Islet precursor cell (in vitro differentiated cells): ENCODE data around the gene AK8.
"Not testable (repeated sequence)": the region's sequence is repeated elsewhere in the genome, so short reads cannot be mapped to it uniquely, and the experiment has no call there.

Experiments
- DNase-seq: peaks from one replicate; pipeline ENCODE4 v3.0.0-alpha.2; 2018

The AK8 gene

DNA sequence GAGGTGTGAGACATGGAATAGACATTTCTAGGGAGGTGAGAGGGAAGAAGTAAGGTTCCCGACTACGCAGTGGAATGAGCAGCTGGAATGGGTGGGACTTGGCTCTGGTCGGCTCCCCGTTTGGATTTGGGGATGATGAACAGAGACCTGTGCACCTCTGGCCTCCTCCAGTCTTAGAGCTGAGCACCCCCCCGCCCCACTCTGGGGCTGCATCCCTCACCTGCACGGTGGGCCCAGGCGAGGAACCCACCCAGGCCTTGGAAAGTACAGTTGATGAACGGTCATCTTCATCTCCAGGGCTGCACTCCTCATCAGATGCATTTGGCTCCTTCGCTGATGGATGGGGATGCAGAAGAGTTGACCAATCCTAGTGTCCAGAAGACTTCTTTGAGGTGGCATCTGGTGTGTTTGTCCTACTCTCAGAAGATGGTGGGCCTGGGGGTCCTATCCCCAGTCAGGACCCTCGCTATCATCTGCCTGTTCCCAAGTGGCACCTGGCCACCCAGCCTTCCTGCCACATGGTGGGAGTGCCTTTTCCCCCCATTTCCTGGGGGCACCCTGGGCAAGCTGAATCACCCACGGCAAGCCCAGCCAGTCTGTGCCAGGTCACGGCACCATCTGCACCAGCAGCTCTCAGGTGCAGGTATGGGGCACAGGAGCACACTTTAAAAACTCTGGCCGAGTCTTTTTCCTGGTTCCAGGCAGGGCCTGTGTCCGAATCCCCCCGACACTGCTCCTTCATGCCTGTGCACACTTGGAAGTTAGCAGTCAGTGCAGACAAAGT lies 137.4 kb downstream of the AK8 start:
- DNase-seq = no peak

DNA sequence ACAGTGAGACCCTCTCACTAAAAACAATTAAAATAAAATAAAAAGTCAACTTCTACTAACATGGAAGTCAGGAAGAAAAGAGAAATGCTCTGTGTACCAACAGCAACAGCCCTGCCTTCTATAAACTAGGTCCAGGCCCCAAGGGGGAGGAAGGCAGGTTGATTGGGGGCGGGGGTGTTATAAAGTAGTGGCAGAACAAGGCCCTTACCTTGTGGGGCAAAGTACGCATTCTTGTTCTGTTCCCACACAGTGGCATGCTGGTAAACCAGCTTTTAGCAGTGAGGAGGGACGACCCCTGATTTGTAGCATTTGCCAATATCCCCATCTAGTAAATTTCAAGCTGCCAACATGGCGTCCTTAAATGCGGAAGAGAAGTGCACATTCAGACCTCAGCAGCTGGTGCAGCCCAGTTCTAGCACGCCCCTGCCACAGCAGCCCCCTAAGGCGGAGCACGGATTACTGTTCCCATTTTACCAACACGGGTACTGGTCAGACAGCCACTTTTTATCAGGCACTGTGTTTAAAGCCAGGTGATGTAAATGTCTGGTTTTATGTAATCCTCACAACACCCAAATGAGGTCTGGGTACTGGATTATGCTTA lies 138.3 kb downstream of the AK8 start:
- DNase-seq = no peak

DNA sequence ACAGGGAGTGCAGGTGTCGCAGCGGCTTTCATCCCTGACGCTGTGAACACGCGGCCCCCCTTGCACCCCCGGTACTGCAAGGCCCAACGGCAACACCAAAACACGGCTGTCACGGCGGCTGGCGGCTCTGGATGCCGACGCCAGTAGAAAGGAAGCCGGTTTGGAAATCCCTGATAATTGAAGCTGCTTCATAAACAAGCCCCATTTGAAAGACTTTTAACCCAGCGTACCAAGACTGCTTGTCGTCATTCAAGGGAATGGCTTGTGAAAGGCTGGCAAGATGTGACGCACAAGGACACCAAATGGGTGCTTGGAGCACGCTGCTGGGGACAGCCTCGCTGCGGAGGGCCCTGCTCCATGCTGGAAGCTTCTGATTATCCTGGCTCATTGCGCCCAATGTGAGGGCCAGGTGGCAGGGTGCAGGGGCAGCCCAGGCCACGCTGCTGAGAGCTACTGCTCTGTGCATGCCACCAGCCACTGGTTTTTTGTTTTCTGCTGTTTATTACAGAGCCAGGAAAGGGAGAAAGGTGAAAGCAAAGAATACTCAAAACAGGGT lies 144.7 kb downstream of the AK8 start:
- peak; percentile 35 for DNase-seq

DNA sequence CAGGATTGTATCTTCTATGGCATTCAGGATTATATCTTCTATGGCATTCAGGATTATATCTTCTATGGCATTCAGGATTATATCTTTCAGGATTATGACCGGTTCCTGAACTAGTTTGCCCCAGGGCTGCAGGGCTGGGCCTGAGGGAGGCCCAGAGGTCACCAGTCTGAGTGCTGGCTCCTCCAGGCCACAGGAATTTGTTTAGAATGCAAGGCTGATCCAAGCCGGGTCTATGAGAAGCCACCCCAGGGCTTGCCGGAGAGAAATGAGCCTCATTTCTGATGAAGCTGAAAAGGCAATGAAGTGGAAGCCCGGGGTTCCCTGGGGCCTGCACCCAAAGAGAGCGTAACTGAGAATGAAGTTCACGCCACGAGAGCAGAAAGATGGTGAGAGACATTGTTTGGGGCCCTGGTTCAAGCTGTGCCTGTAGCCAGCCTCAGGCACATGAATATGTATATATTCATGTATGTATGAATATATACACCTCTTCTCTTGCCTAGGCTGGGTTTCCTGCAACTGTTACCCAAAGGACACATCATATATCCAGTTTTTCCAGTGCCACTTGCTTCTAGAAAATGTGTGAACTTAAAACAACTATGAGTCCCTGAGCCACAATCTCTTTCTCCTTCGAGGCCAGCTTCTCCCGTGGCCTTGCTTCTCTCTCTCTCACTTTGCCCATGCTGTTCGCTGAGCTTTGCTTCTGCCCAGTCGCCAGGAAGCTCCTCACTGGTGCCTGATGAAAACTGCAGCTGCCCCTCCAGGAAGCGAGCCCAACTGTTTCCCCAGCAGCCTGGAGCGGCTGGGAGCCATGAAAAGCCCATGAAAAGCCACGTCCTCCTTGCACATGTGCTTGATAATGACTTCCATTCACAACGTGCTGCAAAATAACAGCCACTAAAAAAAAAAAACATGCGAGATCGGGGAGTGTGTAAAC lies 145.5 kb downstream of the AK8 start:
- DNase-seq = peak; percentile 63

DNA sequence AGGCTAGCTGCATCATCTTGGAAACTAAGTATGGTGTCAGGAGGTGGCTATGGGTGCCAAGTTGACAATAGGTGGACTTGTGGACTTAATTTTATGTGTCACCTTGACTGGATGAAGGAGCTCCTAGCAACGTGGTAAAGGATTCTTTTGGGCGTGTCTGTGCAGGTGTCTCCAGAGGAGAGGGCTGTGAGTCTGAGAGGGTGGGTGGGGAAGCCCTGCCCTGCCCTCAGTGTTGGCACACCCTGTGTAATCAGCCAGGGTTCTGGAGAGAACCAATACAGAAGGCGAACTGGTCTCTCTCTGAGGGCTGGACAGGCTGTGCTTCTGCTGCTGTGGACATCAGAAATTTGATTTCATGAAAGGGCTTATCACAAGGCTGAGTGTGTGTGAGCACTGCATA lies 146.9 kb downstream of the AK8 start:
- peak; percentile 37 for DNase-seq

DNA sequence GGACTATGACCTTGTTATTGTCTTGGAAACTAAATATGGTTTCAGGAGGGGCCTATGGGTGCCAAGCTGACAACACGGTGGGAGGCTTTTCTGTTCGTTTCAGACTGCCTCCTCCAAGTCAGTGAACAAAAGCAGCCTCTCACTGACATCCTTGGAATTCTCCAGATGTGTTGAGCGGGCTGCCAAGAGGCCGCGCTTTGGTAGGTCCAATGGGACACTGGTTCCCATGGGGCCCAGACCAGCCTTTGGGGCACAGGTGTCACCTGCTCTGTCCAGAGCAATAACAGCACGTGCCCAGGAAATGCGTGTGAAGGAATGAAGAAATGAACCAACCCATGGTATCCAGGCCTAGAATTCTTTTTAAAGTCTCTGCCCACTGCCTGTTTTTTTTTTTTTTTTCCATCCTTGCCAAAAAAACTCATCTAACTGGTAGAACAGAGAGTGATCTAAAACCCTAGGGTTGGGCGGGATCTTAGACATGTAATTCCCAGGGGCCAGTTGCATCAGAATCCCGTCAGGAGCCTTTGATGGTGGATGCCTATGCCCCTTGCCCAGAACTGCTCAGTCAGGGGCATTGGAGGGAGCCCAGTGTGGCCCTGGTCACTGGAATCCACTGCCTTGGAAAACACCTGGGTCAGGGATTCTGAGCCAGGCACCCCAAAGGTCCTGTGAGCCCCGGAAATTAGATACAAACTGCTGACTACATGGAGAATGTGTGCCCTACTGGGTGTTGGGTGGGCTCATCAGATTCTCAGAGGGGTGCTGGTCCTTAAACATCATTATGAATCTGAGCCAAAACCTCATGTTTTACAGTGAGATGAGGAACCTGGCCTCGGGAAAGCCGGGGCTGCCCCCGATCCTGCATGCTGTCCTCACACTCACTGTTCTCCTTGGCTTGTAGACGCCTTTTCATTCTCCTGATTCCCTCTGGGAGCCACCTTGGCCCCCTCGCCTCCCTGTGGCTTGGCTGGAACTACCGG lies 147.7 kb downstream of the AK8 start:
- no peak for DNase-seq

DNA sequence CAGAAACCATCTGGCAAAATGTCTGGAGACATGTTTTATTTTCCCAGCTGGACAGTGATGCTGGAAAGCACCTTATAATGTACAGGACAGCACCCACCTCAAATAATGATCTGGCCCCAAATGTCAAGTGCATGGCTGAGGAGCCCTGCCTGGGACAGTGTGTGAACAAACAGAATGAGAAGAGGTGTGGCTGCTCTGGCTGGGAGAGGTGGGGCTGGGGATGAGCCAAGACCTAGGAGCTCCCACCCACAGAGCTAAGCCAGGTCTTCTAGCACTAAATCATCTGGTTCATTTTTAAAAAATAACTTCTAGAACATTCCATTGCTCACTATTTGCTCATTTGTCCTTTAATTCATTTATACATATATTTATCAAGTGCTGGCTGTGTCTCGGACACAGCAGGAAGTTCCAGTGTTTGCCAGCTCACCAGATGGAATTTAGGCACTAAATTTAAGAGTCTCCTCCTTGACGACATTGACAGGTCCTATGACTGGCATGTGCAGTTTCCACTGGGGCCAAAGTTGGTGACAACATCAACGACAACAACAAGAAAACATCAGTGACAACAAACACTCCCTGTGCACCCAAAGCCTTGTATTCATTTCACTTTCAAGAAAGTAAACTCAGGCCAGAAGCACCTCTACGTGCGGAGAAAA lies 148.7 kb downstream of the AK8 start:
- DNase-seq = no peak

DNA sequence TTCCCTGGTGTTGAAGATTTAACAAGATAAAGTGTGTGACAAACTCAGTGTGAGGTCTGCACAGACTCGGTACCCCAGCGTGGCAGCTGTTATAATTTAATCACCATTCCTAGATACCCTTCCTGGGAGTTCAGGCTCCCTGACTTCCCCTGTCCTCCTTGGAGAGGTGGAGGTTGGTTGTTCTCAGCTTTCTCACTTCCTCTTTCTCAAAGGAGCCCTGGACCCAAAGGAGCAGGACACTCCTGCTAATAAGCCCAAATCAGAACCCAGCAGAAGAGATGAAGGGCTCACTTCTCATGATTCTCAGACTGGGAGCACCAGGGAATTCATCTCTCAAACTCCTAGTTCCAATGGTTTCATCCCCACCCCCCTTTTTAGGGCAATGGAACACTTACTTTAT lies 149.6 kb downstream of the AK8 start:
- no peak for DNase-seq

DNA sequence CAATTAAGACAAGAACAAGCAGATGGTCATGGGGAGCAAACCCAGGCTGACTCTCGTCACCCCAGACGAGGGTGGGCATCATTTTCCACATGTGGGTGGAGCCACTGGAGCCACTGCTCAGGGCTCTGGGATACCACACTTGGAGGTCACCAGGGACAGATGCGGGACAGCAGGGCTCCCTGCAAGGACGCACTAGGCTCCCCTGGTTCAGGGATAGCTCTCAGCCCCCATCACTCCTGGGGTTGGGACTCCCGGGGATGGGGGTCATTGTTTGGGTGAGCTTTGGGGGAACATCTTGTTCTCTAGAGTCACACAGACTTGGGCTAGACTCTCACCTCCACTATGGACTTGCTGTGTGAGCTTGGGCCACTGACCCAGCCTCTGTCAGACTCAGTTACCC lies 150.0 kb downstream of the AK8 start:
- no peak for DNase-seq

DNA sequence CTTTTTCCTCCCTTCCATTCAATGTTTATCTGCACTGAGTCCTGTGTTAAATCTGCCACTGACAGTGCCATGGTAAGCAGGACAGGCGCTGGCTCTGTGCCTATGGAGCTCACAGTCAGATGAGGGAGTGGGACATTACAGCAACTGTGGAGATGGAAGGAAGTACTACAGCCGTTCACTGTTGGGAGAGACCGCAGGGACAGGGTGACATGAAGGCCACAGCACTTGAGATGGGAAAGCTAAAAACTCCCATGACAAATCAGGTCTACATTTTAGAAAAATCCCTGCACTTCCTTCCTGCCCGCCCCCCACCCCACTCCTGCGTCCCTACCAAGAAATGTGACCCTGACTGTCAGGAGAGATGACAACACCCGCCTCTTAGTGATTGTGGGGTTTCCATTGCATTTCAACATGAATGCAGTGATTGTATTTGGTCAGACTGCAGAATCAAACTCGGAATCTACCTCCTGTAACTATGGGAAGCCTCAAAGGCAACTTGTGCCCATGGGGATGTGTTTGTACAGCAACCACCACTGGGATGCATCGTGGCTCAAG lies 151.4 kb downstream of the AK8 start:
- no peak for DNase-seq

DNA sequence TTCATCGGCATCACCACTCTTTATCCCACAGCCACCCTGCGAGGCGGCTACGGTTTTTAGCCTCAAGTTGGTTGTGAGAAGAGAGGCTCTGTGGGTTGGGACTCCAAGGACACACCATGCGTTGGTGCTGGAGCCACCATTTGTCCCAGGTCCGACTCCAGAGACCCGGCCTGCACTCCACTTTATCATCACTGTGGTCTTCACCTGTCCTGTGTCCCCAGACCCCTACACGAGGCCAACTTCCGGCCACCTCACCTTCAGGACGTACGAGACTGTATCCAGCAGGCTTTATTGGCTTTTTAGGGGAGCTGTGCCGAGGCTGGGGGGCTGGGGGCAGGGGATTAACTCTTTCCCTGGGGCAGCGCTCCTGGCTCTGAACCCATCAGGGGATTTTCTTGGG lies 152.8 kb downstream of the AK8 start:
- DNase-seq = no peak

DNA sequence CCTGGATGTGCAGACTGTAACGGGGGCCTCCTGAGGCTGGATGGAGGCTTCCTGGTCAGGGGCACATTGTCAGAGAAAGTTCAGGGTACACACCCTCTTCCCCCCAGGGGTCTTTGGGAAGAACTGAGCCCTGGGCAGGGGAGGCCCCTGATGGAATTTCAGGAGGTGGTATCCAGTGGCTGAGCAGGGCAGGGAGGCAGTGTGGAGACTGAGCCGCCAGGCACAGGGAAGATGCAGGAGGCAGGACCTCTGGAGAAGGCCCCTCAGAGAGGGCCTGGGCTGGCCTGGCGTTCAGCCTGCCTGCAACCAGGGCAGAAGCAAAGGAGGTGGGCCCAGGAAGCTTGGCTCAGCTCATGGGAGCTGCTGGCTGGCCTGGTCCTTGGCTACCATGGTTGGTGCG lies 154.3 kb downstream of the AK8 start:
- no peak for DNase-seq

DNA sequence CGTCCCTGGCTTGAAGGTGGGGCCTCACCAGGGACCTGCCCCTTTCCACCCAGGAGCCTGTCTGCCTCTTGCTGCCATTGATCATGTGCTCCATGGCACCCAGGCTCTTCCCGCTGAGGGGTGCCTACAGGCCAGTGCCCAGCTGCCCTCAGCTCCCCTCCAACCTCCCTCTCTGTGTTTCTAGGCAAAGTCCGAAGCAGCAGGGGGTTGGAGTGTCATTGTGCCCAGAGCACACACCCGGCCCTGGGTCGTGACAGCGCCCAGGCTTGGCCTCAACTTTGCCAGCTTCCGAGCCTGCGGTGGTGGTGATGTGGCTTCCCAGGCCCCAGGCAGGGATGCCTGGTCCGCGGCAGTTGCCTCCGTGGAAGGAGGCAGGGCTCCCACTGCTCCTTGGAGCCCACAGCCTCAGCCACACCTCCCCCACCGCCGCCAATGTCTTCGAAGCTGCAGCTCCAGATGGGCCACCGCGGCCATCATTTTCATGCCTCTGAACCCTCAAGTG lies 155.5 kb downstream of the AK8 start:
- DNase-seq = no peak

DNA sequence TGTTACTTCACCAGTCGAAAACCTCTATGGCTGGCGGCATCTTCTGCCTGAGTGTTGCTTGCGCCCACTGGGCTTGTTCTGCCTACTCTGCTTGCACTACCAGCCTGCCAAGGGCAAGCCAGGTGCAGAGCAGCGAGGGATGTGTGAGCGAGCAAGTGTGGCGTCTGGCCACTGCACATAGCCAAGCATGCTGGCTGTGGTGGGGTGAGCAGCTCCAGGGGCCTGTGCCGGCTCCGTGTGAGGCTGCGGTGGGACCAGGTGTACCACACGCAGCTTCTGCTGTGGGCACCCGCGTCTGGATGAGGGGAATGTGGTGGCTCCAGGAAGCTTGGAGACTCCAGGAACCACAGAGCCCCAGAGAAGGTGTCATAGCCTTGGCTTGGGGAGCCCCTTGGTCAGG lies 156.4 kb downstream of the AK8 start:
- DNase-seq = no peak

DNA sequence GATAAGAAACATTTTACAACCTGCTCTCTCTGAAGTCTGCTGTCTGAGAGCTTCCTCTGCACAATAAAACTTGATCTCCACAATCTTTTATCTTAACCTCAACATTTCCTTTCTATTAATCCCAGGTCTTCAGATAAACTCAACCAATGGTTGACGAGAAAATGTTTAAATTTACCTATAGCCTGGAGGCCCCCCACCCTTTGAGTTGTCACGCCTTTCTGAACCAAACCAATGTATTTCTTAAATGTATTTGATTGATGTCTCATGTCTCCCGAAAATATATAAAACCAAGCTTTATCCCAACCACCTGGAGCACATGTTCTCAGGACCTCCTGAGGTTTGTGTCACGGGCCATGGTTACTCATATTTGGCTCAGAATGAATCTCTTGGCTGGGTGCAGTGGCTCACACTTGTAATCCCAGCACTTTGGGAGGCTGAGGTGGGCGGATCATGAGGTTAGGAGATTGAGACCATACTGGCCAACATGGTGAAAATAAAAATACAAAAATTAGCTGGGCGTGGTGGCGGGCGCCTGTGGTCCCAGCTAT lies 159.6 kb downstream of the AK8 start:
- not testable (repeated sequence) for DNase-seq

DNA sequence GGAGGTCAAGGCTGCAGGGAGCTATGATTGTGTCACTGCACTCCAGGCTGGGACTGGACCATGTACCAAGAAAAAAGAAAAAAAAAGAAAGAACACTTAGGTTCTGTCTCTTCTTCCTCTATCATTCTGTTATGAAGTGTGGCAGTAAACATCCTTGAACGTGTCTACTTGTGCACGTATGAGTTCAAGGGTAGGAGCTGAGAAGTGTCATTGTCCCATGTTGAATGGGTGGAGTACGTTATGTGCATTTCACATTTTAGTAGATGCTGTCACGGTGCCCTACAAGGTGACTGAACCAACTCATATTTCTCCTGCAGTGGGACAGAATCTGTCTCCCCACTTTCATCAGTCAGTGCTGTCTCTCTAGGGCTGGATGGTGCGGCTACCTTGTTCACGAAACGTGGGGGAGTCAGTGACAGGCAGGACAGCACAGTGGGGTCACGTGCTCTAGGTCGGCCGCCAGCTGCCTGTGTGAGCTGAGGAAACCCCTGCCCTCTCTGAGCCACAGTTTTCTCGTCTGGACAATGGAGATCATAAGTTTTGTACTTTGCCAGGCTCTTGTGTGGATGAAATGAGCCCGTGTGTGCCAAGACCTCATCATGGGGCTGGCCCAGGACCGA lies 160.6 kb downstream of the AK8 start:
- no peak for DNase-seq

DNA sequence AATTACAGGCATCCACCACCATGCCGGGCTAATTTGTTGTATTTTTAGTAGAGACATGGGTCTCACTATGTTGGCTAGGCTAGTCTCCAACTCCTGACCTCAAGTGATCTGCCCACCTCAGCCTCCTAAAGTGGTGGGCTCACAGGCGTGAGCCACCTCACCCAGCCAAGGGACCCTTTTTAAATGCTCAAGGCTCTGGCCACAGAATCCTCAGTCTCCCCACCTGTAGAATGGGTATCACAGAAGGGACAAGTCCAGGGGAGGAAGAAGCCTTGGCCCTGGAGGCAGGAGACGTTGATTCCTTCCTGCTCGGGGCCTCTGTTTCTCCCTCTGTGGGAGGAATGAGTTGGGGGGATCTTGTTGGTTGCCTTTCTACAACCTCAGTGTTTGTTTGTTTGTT lies 162.1 kb downstream of the AK8 start:
- DNase-seq = no peak

DNA sequence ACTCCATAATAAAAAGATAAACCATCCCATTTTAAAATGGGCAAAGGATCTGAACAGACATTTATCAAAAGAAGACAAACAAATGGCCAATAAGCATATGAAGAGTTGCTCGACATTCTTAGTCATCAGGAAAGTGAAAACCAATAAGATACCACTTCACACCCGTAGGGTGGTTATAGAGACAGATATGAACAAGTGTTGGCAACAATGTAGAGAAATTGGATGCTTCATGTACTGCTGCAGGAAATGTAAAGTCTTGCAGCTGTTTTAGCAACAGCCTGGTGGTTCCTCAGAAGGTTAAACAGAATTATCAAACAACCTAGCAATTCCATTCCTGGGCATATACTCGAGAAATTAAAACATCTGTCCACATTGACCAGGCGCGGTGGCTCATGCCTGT lies 165.3 kb downstream of the AK8 start:
- DNase-seq = no peak

DNA sequence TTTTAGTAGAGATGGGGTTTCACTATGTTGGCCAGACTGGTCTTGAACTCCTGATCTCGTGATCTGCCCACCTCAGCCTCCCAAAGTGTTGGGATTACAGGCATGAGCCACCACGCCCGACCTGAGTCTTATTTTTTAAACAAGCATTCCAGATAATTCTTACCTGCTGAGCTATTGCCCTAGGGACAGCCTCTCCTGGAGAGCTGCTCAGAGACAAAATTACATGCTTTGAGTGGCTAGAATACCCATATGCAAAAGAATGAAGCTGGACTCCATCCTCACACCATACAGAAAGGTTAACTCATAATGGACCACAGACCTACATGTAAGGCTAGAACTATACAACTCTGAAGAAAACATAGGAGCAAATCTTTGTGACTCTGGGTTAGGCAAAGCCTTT lies 166.2 kb downstream of the AK8 start:
- no peak for DNase-seq

DNA sequence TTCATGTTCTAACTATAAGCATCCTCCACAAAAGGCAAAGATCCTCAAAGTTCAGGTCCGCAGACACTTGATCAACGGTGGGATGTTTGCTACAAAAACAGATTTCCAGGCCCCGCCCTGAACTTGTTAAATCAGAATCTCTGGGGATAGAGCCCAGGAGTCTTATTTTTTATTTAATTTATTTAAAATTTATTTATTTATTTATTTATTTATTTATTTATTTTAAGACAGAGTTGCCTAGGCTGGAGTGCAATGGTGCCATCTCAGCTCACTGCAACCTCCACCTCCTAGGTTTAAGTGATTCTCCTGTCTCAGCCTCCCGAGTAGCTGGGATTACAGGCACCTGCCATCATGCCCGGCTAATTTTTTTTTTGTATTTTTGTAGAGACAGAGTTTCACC lies 166.9 kb downstream of the AK8 start:
- not testable (repeated sequence) for DNase-seq
